ENCODE data around the gene GTF3C1. TPM values are rescaled to one million over a fixed set of nuclear protein-coding genes. Genes with fewer than 3 reads are reported as not detected.

The GTF3C1 gene
- total and polyA plus RNA-seq, 2 of the 8 experiments (the other 6 are each of a cell fraction or from before 2014, with no cell fraction given), result 89.3 to 126 TPM

DNA sequence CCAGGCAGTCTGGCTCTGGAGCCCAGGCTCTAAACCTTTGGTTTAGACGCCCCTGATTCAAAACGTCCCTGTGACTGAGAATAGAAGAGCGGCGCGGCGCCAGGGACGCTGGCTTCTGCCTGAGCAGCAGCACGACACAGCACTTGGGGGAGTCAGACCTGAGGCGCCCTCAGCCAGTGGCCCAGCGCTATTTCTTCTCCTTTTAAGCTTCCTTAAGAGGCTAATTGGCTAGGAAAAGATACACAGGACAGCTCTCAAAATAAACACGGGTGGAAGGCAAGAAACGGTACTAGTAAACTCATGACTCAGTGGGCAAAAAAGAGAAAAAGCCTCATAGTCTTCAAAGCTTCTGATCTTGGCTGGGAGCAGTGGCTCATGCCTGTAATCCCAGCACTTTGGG, 34.9 kb downstream of the GTF3C1 start (continued):
- TF ChIP-seq, protein P1, sequence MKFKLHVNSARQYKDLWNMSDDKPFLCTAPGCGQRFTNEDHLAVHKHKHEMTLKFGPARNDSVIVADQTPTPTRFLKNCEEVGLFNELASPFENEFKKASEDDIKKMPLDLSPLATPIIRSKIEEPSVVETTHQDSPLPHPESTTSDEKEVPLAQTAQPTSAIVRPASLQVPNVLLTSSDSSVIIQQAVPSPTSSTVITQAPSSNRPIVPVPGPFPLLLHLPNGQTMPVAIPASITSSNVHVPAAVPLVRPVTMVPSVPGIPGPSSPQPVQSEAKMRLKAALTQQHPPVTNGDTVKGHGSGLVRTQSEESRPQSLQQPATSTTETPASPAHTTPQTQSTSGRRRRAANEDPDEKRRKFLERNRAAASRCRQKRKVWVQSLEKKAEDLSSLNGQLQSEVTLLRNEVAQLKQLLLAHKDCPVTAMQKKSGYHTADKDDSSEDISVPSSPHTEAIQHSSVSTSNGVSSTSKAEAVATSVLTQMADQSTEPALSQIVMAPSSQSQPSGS (IDR thresholded peaks at IDR 0.05; ENCODE audit: low read length), result no peak
- TF ChIP-seq NANOG (IDR thresholded peaks at IDR 0.05; ENCODE audit: insufficient read depth, low read depth, low read length, poor library complexity, severe bottlenecking) (no peak), FOSL1 (IDR thresholded peaks at IDR 0.05; ENCODE audit: insufficient read depth, low read depth, low read length) (no peak), TAF7 (optimal IDR thresholded peaks at IDR 0.05; ENCODE audit: borderline replicate concordance, low read depth, low read length) (no peak)
